ENCODE measurements around the gene GBP4.

Gene GBP4

DNA sequence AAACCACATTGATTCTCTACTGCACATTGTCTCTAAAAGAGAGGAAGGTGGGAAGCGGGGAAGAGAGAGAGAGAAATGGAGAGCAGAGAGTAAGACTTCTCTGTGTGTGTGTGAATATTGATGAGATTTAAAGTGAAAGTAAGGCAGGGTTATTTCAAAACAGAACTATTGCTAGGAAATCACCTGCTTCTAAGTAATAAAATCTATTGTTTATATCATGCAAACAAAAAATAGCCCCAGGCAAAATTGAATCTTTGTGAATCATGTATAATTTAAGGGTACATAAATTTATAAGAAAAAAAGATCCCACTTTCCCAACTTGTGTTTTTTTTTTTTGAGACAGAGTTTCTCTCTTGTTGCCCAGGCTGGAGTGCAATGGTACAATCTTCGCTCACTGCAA lies 21.8 kb downstream of the GBP4 start:
- Histone ChIP-seq H3K4me3 (ENCODE audit: low read depth in 1 of 2, low read length in 1 of 2) (no peak overlapping the region), H3K27me3 (no peaks in the 10 kb centered on the region), H3K4me1 (ENCODE audit: control insufficient read depth in 1 of 2, insufficient read depth in 1 of 2, low read depth in 1 of 2, low read length in 1 of 2) (no peaks in the 10 kb centered on the region), H3K27ac (no peak overlapping the region), H3K9me3 (no peaks in the 10 kb centered on the region), H3K36me3 (no peaks in the 10 kb centered on the region)
- TF ChIP-seq, protein P1, sequence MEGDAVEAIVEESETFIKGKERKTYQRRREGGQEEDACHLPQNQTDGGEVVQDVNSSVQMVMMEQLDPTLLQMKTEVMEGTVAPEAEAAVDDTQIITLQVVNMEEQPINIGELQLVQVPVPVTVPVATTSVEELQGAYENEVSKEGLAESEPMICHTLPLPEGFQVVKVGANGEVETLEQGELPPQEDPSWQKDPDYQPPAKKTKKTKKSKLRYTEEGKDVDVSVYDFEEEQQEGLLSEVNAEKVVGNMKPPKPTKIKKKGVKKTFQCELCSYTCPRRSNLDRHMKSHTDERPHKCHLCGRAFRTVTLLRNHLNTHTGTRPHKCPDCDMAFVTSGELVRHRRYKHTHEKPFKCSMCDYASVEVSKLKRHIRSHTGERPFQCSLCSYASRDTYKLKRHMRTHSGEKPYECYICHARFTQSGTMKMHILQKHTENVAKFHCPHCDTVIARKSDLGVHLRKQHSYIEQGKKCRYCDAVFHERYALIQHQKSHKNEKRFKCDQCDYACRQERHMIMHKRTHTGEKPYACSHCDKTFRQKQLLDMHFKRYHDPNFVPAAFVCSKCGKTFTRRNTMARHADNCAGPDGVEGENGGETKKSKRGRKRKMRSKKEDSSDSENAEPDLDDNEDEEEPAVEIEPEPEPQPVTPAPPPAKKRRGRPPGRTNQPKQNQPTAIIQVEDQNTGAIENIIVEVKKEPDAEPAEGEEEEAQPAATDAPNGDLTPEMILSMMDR (IDR thresholded peaks at IDR 0.05): no peak

DNA sequence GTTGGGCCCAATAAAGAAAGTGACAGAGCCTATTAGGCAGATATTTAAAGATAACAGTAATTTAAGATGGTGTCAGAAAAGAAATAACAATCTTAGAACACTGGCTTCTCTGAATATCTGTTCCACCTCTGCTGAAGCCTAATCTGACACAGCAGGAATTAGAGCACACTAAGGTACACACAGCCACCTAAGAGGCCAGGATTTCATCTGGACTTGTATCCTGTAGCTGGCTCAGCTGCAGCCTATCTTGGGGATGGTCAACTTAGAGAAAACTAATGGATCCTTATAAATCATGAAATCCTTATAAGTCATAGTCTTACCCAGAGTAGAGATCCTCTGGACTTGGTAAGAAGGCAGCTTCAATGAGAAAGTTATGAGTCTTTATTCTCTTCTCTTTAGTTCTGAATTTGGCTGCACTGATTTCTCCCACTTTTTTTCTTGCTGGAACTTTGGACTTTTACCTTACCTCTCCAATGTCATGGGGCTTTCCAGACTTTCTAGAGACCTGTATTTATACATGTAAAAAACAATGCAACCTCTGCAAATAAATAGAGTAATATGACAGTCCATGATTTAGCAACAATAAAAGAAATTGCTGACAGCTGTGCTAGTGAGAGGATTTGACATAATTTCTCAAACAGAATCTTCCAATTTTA lies 23.0 kb downstream of the GBP4 start, which contains the start of gene GBP7:
GBP7 (minus strand) TSS at position 403 of the 656 bp plus-strand sequence. CDS start 4,068 bp downstream, outside the sequence.
- Histone ChIP-seq H3K4me3 (ENCODE audit: low read depth in 1 of 2, low read length in 1 of 2) (no peak within 1 kb of the TSS), H3K27ac (no peak within 1 kb of the TSS), H3K4me1 (ENCODE audit: control insufficient read depth in 1 of 2, insufficient read depth in 1 of 2, low read depth in 1 of 2, low read length in 1 of 2) (no peaks in the 10 kb centered on the region), H3K36me3 (no peaks in the 10 kb centered on the region), H3K9me3 (no peaks in the 10 kb centered on the region), H3K27me3 (no peaks in the 10 kb centered on the region)
- TF ChIP-seq, protein P1 (IDR thresholded peaks at IDR 0.05): no peak

DNA sequence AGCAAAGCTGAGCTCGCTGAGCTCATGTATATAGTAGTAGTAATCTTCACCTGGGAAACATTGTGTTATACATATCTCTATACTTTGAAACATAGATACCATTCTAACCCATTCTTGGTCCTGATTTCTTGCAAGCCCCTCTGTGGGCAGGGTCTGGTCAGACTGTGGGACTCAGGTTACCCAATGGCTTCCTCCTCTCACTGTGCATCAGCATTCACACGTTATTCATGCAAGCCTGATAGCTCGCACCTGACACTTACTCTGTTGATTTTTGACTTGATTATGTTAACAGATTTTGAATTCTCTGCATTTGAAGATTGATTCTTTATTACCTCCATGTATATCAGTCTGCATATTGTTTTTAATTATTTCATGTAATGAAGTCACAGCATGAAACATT lies 24.3 kb downstream of the GBP4 start:
- Histone ChIP-seq H3K27me3 (no peaks in the 10 kb centered on the region), H3K9me3 (no peaks in the 10 kb centered on the region), H3K4me1 (ENCODE audit: control insufficient read depth in 1 of 2, insufficient read depth in 1 of 2, low read depth in 1 of 2, low read length in 1 of 2) (no peaks in the 10 kb centered on the region), H3K36me3 (no peaks in the 10 kb centered on the region), H3K27ac (no peak overlapping the region), H3K4me3 (ENCODE audit: low read depth in 1 of 2, low read length in 1 of 2) (no peak overlapping the region)
- TF ChIP-seq, protein P1 (IDR thresholded peaks at IDR 0.05): no peak

DNA sequence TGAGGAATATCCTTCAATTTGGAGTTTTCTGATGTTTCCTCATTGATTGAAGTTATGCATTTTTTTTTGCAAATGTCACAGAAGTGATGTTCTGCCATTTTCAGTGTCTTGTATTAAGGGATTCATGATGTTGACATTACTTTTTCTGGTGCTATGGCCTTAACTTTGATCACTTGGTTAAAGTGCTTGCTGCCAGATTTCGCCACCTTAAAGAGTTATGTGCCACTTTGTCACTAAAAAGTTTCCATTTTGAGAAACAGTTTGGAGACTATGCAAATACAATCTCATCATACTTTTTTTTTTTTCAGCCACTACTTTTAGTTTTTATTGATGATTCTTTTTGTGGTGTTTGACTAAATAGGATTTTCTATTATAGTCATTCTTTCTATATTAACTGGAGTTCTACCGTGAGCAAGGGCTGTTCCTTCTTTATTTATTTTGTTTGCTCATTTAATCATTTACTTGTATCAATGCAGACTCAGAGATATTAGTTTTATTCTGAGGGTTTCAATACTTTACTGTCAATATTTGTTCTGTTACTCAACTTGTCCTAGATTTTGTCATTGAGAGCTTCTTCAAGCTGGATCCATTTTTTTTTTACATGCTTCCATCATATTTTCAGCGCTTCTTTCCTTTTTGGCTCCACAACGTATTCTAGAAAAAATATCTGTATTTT lies 26.1 kb downstream of the GBP4 start:
- TF ChIP-seq, protein P1 (IDR thresholded peaks at IDR 0.05): no peak
- Histone ChIP-seq H3K27me3 (no peaks in the 10 kb centered on the region), H3K4me3 (ENCODE audit: low read depth in 1 of 2, low read length in 1 of 2) (no peak overlapping the region), H3K36me3 (no peaks in the 10 kb centered on the region), H3K9me3 (no peaks in the 10 kb centered on the region), H3K4me1 (ENCODE audit: control insufficient read depth in 1 of 2, insufficient read depth in 1 of 2, low read depth in 1 of 2, low read length in 1 of 2) (no peaks in the 10 kb centered on the region), H3K27ac (no peak overlapping the region)

DNA sequence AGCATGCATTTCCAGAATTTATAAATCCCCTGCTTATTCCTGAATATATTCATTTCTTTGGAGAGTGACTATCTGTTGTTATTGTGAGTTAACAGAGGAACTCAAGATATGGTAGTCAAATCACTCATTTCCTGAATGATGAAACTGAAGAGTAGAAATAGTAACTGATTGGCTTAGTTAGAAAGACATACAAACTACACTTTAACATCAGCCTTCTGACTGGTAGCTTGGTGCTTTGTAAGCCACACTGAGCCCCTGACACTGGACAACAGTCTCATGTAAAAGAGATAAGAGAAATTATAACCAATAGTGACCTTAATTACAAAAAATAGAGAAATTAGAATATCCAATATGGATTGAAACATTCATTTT lies 27.7 kb downstream of the GBP4 start:
- no peaks in the 10 kb centered on the region for H3K9me3 ChIP-seq
- H3K4me1 ChIP-seq (ENCODE audit: control insufficient read depth in 1 of 2, insufficient read depth in 1 of 2, low read depth in 1 of 2, low read length in 1 of 2): no peaks in the 10 kb centered on the region
- H3K4me3 ChIP-seq (ENCODE audit: low read depth in 1 of 2, low read length in 1 of 2): no peak overlapping the region
- H3K27ac ChIP-seq: no peak overlapping the region
- H3K36me3 ChIP-seq: no peaks in the 10 kb centered on the region
- H3K27me3 ChIP-seq: no peaks in the 10 kb centered on the region
- TF ChIP-seq, protein P1 (IDR thresholded peaks at IDR 0.05): no peak
